B cell (primary cell): ENCODE data around the gene TBL1XR1.

Source experiments
- CTCF ChIP-seq: fragments of 200-600 bp; IDR thresholded peaks from one replicate; pipeline ENCODE4 v1.8.0; 2022; ENCODE audit warnings: antibody characterized with exemption, mild to moderate bottlenecking
- EZH2 ChIP-seq: IDR thresholded peaks from 2 replicates; pipeline ENCODE4 v1.6.1; 2012; ENCODE audit warnings: borderline replicate concordance, low read depth, mild to moderate bottlenecking, moderate library complexity, low read length; ENCODE audit not compliant: insufficient read depth, poor library complexity, severe bottlenecking

GRCh38 chr3:177150970-177151627 is 46.2 kb downstream of the TBL1XR1 start:
- TF ChIP-seq CTCF (no peak), EZH2 (no peak)
